WERI-Rb-1 (cell line): ENCODE data around the gene TRIO.
A peak's percentile ranks its signal among the peaks of the same experiment; 100 is the strongest.

Experiments used
- DNase-seq: peaks from one replicate; pipeline ENCODE4 v3.0.0-alpha.2; 2020
- H3K27ac ChIP-seq: fragments of 250-450 bp; sonication (Bioruptor Pico); 2 replicates; pipeline ENCODE4 v1.5.1; 2020; ENCODE audit warnings: mild to moderate bottlenecking, moderate library complexity
- H3K27me3 ChIP-seq: fragments of 250-450 bp; sonication (Bioruptor Pico); 2 replicates; pipeline ENCODE4 v1.5.1; 2021; ENCODE audit warnings: mild to moderate bottlenecking, low read depth, moderate library complexity; ENCODE audit not compliant: insufficient read depth, severe bottlenecking
- H3K36me3 ChIP-seq: fragments of 250-450 bp; sonication (Bioruptor Pico); 2 replicates; pipeline ENCODE4 v1.5.1; 2020; ENCODE audit warnings: mild to moderate bottlenecking, moderate library complexity
- H3K4me3 ChIP-seq: 2 replicates; pipeline ENCODE4 v1.5.1; 2011; ENCODE audit warnings: low read depth, mild to moderate bottlenecking, control low read depth, low read length
- H3K9me3 ChIP-seq: fragments of 250-450 bp; sonication (Bioruptor Pico); 2 replicates; pipeline ENCODE4 v1.5.1; 2021; ENCODE audit warnings: mild to moderate bottlenecking, moderate library complexity; ENCODE audit not compliant: severe bottlenecking
- TF ChIP-seq, protein P1 (sequence below): IDR thresholded peaks from 2 replicates; pipeline ENCODE4 v1.5.1; 2011; ENCODE audit warnings: low read depth, mild to moderate bottlenecking, control low read depth, inconsistent platforms, low read length

The TRIO gene

DNA sequence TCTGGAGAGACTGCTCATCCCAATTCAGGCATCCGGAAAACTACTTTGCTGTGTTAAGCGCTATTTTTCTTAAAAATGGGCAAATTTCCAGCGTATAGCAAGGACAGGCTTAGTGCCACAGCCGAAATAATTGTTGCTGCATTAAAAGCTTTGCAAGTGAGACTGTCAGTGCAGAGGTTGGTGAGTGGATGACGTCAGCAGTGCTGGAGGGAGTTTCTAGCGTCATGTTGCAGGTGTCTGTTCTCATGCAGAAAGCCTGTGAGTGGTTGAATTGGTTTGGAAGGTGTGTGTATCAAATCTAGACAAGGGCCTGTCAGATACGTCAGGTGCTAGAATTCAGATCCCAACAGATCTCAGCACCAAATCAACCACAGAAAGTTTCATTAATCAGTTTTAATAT is 204.4 kb downstream of the TRIO start:
- H3K4me3 ChIP-seq, result no peak overlapping the region
- no peak overlapping the region for H3K27ac ChIP-seq
- no peak for DNase-seq
- TF ChIP-seq, protein P1, sequence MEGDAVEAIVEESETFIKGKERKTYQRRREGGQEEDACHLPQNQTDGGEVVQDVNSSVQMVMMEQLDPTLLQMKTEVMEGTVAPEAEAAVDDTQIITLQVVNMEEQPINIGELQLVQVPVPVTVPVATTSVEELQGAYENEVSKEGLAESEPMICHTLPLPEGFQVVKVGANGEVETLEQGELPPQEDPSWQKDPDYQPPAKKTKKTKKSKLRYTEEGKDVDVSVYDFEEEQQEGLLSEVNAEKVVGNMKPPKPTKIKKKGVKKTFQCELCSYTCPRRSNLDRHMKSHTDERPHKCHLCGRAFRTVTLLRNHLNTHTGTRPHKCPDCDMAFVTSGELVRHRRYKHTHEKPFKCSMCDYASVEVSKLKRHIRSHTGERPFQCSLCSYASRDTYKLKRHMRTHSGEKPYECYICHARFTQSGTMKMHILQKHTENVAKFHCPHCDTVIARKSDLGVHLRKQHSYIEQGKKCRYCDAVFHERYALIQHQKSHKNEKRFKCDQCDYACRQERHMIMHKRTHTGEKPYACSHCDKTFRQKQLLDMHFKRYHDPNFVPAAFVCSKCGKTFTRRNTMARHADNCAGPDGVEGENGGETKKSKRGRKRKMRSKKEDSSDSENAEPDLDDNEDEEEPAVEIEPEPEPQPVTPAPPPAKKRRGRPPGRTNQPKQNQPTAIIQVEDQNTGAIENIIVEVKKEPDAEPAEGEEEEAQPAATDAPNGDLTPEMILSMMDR, result no peak
- H3K9me3 ChIP-seq, result no peaks in the 10 kb centered on the region
- peaks cover 10% of the 10 kb centered on the region; the same call in 1 of the 2 replicates for H3K36me3 ChIP-seq
- no peaks in the 10 kb centered on the region for H3K27me3 ChIP-seq

DNA sequence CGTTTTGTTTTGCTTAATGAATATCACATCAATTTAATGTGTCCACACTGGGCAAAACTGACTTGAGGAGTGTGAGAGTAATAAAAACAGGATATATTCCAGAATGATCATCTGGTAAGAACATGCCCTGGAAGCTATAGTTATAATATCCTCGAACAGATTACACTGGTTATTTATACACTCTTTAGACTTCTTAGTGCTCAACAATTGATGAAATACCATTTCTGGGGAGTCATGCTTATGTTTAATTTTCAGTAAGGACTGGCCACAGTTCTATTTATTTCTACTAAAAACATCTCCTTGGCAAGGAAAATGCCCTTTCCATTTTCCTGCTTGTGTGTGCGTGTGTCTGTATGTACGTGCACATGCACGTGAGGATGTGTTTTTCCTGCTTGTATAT is 205.0 kb downstream of the TRIO start:
- TF ChIP-seq, protein P1, result no peak
- H3K27me3 ChIP-seq, result no peaks in the 10 kb centered on the region
- no peak overlapping the region for H3K4me3 ChIP-seq
- H3K9me3 ChIP-seq, result no peaks in the 10 kb centered on the region
- DNase-seq, result no peak
- H3K36me3 ChIP-seq, result peaks cover 7% of the 10 kb centered on the region; the same call in 1 of the 2 replicates
- no peak overlapping the region for H3K27ac ChIP-seq

DNA sequence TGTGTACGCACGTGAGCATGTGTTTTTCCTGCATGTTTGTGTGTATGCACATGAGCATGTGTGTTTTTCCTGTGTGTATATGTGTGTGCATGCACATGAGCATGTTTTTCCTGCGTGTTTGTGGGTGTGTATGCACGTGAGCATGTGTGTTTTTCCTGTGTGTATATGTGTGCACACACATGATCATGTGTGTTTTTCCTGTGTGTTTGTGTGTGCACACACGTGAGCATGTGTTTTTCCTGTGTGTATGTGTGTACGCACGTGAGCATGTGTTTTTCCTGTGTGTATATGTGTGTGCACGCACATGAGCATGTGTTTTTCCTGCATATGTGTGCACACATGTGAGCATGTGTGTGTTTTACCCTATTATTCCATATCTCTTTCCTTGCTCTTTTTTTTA is 205.9 kb downstream of the TRIO start:
- TF ChIP-seq, protein P1, result no peak
- Histone ChIP-seq H3K27me3 (no peaks in the 10 kb centered on the region), H3K9me3 (no peaks in the 10 kb centered on the region), H3K27ac (no peak overlapping the region), H3K36me3 (peaks cover 7% of the 10 kb centered on the region; the same call in 1 of the 2 replicates), H3K4me3 (no peak overlapping the region)
- DNase-seq, result no peak

DNA sequence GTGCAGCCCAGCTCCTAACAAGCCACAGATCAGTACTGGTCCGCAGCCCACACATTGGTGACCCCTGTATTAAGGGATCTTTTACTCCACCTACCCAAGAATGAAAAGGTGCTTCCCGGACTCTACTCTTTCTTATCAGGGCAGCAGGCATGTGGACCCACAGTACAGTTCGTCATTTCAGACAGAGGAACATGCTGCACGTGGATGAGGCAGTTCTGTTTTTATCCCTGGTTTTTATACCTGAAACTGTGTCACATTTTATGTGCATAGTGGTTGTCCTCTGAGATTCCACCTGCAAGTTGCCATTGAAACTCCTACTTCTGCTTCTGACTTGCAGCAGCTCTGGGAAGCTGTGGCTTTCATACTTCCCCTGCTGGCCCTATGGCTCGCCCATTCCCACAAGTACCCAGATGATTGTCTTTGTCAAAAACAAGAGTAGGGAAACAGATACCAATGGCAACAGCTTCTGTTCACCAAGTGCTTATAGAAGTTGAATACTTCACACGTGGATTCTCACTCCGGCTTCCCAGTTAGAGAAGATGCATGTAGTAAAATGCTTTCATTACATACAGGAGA is 208.0 kb downstream of the TRIO start:
- TF ChIP-seq, protein P1, result no peak
- no peak for DNase-seq

DNA sequence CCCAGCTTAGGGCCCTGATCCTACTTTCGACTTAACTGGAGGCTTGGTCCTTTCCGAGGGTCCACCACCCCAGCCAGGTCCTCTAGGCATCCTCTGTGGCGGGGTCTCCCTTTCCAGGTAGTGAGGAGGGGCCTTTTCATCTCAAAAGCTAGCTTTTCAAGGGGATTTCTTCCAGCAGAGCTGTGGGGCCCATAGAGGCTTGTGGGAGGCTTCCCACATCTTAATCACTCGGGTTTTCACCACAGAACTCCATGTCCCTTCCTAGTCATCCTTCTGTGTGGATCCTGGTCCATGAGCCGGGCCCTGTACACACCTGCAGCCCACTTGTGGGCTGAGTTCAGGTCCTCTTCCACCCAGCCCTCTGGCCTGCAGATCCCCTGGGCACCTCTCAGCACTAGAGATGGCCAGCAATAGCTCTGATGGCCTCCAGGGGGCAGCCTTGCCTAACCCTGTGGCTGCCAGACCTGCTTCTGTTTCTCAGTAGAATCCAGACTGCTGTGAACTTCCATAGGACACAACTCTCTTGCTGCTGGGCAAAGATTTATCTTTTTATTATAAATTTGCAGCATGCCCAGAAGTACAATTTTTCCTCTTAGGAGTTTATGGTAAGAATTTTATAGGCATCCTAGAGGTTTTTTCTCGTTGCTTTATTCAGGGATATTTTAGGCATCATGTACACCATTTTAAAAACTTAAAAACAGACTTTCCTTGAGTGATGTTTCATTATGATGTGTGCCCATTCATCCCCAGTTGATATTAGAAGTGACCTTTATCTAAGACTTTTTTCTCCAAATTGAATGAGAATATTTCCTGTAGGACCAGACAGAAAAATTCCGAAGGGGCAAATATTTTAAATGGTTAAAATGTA is 208.9 kb downstream of the TRIO start:
- no peaks in the 10 kb centered on the region for H3K27me3 ChIP-seq
- DNase-seq, result peak; percentile 59
- TF ChIP-seq, protein P1, result peak; percentile 98
- H3K36me3 ChIP-seq, result no peaks in the 10 kb centered on the region
- H3K4me3 ChIP-seq, result no peak overlapping the region
- H3K27ac ChIP-seq, result no peak overlapping the region
- no peaks in the 10 kb centered on the region for H3K9me3 ChIP-seq

More for the DNA sequence above, 208.0 kb downstream of the TRIO start:
- peaks cover 4% of the 10 kb centered on the region; the same call in 1 of the 2 replicates for H3K36me3 ChIP-seq
- H3K9me3 ChIP-seq, result no peaks in the 10 kb centered on the region
- H3K27ac ChIP-seq, result no peak overlapping the region
- no peak overlapping the region for H3K4me3 ChIP-seq
- H3K27me3 ChIP-seq, result no peaks in the 10 kb centered on the region
